ENCODE data around the gene KCNN2.

DNA sequence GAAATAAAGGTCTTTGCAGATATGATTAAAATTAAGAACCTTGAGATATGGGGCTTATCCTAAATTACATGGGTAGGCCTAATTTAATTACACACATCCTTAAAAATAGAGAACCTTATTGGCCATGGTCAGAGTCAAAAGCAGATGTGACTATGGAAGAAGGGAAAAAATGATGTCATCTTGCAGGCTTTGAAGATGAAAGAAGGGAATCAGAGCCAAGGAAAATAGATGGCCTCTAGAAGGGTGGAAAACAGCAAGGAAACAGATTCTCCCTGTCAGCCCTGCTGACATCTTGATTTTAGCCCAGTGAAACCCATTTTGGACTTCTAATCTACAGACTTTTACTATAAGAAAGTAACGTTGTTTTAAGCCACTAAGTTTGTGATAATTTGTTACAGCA is 37.6 kb upstream of the KCNN2 start:
- TF ChIP-seq, protein P1, sequence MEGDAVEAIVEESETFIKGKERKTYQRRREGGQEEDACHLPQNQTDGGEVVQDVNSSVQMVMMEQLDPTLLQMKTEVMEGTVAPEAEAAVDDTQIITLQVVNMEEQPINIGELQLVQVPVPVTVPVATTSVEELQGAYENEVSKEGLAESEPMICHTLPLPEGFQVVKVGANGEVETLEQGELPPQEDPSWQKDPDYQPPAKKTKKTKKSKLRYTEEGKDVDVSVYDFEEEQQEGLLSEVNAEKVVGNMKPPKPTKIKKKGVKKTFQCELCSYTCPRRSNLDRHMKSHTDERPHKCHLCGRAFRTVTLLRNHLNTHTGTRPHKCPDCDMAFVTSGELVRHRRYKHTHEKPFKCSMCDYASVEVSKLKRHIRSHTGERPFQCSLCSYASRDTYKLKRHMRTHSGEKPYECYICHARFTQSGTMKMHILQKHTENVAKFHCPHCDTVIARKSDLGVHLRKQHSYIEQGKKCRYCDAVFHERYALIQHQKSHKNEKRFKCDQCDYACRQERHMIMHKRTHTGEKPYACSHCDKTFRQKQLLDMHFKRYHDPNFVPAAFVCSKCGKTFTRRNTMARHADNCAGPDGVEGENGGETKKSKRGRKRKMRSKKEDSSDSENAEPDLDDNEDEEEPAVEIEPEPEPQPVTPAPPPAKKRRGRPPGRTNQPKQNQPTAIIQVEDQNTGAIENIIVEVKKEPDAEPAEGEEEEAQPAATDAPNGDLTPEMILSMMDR (IDR thresholded peaks at IDR 0.05) = no peak
- no peak for TF ChIP-seq POLR2A (IDR thresholded peaks at IDR 0.05)
